Measurements from ENCODE around the gene HOXD11.

DNA sequence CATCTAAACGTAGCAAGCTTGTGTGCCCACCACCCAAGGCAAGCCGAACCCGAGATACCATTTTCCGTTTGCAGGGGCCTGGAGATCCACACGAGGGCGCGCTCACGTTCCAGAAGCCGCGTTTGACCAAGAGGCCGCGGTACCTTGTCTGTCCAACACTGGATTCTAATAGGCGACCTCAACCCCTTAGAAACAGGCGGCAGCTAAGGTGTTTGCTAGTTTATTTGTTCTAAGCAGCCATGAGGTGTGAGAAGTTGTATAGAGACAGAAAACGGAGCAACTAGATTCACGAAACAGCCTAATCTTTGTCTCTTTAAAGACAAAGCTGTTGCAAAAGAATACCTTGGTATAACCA lies 4.2 kb downstream of the HOXD11 start:
- no peak for TF ChIP-seq ATF3 (CRISPR knock-in tag; conservative IDR thresholded peaks at IDR 0.05)
- TF ChIP-seq, protein P1, sequence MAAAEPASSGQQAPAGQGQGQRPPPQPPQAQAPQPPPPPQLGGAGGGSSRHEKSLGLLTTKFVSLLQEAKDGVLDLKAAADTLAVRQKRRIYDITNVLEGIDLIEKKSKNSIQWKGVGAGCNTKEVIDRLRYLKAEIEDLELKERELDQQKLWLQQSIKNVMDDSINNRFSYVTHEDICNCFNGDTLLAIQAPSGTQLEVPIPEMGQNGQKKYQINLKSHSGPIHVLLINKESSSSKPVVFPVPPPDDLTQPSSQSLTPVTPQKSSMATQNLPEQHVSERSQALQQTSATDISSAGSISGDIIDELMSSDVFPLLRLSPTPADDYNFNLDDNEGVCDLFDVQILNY (CRISPR knock-in tag; IDR thresholded peaks at IDR 0.05) = no peak

All from WTC11 (cell line).